Right lobe of liver (tissue), 4 donors: ENCODE measurements around the gene TMSB10.

Source experiments
- POLR2A ChIP-seq: fragments of 450-650 bp; IDR thresholded peaks from one replicate; pipeline ENCODE4 v1.6.1; 2017; ENCODE audit warnings: antibody characterized with exemption, mild to moderate bottlenecking
- TF ChIP-seq, protein P1 (sequence below), 4 donors: fragments of 200-600 bp in 3 of 4; fragments of 450-650 bp in 1 of 4; IDR thresholded peaks; one replicate each; pipeline versions ENCODE4 v1.5.1 to v1.8.0; 2016 to 2022; ENCODE audit warnings: antibody characterized with exemption in 4 of 4, mild to moderate bottlenecking in 2 of 4
- donor health status: DM: no; HTN: no; CAD: no.
- donor health status: DM: no; HTN: no; CAD: no.
- donor health status: DM: no; HTN: yes; CAD: no.

DNA sequence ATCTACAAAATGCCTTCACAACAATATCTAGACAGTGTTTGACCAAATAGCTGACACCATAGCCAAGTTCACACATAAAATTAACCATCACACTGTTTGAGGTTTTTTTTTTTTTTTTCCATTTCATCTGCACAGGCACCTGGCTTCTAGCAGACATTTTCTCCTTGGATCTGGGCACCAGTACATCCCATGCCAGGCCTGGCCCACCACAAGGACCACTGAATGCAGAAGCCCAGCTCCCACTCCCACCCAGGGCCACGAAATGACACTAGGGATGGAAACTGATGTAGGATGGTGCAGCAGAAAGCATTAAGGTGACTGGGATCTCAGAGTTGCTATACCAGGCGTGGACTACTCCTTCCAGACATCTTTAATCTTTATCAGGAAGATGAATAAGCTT, 13.0 kb downstream of the TMSB10 start:
- TF ChIP-seq, protein P1, sequence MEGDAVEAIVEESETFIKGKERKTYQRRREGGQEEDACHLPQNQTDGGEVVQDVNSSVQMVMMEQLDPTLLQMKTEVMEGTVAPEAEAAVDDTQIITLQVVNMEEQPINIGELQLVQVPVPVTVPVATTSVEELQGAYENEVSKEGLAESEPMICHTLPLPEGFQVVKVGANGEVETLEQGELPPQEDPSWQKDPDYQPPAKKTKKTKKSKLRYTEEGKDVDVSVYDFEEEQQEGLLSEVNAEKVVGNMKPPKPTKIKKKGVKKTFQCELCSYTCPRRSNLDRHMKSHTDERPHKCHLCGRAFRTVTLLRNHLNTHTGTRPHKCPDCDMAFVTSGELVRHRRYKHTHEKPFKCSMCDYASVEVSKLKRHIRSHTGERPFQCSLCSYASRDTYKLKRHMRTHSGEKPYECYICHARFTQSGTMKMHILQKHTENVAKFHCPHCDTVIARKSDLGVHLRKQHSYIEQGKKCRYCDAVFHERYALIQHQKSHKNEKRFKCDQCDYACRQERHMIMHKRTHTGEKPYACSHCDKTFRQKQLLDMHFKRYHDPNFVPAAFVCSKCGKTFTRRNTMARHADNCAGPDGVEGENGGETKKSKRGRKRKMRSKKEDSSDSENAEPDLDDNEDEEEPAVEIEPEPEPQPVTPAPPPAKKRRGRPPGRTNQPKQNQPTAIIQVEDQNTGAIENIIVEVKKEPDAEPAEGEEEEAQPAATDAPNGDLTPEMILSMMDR (IDR thresholded peaks at IDR 0.05): no peak
- TF ChIP-seq POLR2A: no peak
